ENCODE data around the gene DUSP10.

Gene DUSP10

DNA sequence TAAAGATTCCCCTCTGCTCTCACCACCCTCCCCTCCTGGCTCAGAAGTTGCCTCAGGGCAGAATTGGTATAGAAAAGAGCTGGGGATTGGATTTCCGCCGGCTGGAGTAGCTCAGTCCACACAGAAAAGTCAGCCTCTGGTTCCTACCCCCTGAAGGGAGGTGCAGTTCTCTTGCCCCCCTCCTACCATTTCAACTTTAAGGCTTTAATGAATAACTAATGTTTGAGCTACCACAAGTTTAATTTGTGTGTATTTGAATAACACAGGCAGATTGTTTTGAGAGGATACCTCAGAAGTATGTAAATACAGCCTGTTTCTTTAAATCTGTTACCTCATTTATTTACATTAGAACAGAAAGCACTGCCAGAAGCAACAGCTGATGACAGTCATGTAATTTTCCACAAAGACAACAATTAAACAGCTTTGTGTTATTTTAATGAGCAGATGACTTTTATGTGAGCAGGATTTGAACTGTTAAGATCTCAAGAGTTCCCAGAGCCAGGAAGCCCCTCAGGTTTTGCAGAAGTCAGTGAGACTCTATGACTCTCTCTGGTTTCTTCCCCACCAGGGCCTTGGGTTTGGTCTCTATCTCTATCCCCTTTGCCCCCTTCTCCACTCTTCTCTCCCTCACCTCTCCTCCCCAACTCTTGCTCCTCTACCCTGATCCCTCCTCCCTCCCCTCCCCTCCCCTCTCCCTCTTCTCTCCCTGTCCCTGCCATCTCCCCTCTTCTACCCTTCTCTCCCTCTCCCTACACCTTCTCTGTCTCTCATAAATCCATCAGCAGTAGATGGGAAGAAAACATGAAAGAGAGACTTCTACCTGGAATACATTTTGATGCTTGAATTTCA lies 26.3 kb downstream of the DUSP10 start:
- H3K27ac Mint-ChIP-seq, result peak overlapping the region; percentile 83
- H3K4me3 Mint-ChIP-seq, result no peak overlapping the region
- peaks cover 59% of the 10 kb centered on the region for H3K36me3 Mint-ChIP-seq
- no peaks in the 10 kb centered on the region for H3K27me3 Mint-ChIP-seq
- peaks cover 80% of the 10 kb centered on the region for H3K4me1 Mint-ChIP-seq
- peaks cover 5% of the 10 kb centered on the region for H3K9me3 Mint-ChIP-seq
- ATAC-seq, result no peak

DNA sequence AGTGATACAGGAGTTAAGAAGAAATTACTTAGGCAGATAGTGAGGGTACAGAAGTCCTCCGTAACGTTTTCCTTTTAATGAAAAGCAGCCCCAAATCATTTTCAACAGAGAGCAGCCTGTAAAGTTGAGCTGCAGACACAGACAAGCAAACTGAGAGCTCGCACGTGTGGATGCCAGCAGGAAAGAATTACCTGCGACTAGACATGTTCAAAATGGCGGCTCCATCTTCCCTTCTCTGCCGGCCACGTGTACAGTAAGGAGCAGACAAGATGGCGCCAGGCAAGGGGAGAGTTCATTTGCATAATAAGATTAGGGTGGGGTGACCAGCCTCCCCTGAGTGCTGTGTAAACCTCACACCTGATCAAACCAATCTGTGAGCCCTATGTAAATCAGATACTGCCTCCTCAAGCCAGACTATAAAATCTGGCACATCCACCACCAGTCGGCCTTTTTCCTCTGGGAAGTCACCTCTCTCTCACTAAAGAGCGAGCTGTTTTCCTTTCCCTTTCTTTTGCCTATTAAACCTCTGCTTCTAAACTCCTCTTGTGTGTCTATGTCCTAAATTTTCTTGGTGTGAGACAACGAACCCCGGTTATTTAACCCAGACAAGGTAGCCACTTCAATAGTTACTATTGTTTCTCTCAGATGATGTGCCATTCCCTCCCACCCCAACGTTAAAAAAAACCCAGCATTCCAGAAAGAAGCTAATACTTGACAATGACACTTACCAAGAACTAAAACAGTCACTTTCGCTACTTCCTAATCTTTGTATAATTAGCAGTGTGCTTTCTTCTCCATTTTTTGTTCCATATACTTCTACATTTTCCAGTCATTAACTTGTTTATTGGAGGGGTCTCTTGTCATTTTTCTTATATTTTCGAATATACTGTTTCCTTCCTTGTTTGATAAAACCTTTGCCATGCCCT lies 27.4 kb downstream of the DUSP10 start:
- no peak overlapping the region for H3K4me3 Mint-ChIP-seq
- peaks cover 5% of the 10 kb centered on the region for H3K9me3 Mint-ChIP-seq
- H3K27ac Mint-ChIP-seq, result peak overlapping the region; percentile 83
- H3K27me3 Mint-ChIP-seq, result no peaks in the 10 kb centered on the region
- ATAC-seq, result no peak
- peaks cover 48% of the 10 kb centered on the region for H3K36me3 Mint-ChIP-seq
- H3K4me1 Mint-ChIP-seq, result peaks cover 76% of the 10 kb centered on the region

DNA sequence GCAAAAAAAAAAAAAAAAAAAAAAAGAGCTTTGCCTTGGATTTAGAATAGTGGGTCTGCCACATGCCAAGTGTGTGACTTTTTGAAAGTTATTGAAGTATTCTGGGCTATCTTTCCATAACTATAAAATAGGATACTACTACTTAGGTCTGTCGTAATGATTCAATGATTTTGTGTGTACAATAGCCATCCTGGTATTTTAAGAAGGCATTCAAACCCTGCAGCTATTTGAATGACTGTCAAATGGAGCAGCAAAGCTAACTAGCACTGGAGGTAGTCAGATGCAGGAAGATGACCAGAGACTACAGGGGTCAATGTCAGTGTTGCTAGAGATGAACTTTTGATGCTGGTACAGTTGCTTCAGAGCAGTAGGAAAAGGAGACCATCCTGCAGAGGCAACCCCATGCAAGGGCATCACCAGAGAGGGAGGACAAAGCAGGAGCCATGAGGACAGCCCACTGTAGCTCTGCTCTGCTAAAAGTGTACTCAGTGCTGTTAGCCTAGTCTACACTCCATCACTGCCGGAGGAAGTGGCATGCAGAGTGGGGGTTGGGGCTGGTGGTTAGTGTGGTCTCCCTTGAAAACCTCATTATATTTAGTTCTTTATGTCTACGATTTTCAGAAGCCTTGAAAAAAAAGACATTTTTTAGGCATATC lies 29.0 kb downstream of the DUSP10 start:
- peak overlapping the region; percentile 34 for H3K4me3 Mint-ChIP-seq
- peaks cover 5% of the 10 kb centered on the region for H3K9me3 Mint-ChIP-seq
- H3K4me1 Mint-ChIP-seq, result peaks cover 86% of the 10 kb centered on the region
- peaks cover 35% of the 10 kb centered on the region for H3K36me3 Mint-ChIP-seq
- peak overlapping the region; percentile 39 for H3K27ac Mint-ChIP-seq
- peak; percentile 85 for ATAC-seq
- no peaks in the 10 kb centered on the region for H3K27me3 Mint-ChIP-seq

DNA sequence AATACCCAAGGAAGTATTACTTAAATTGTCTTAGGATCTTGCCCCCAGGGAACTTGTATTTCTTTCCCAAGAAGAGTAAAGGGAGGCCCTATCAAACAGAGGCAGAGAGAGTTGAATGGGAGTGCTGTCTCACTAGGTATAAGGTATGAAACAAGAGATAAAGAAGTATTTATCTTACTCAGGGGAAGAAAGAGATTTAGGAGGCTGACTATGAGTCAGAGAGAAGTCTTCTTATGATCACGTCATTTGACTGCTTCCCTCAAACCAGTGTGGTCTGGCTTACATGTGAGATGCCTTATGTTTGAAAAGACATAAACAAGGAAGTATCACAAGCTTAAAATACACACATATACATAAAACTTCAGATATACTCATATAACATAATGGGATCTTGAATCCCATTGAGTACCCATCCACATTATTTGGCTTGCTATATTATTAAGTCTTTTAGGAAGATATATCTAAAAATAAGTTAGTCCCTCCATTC lies 29.6 kb downstream of the DUSP10 start:
- ATAC-seq, result peak; percentile 77
- no peak overlapping the region for H3K4me3 Mint-ChIP-seq
- H3K4me1 Mint-ChIP-seq, result peaks cover 89% of the 10 kb centered on the region
- H3K36me3 Mint-ChIP-seq, result peaks cover 33% of the 10 kb centered on the region
- peak overlapping the region; percentile 39 for H3K27ac Mint-ChIP-seq
- peaks cover 5% of the 10 kb centered on the region for H3K9me3 Mint-ChIP-seq
- H3K27me3 Mint-ChIP-seq, result no peaks in the 10 kb centered on the region

DNA sequence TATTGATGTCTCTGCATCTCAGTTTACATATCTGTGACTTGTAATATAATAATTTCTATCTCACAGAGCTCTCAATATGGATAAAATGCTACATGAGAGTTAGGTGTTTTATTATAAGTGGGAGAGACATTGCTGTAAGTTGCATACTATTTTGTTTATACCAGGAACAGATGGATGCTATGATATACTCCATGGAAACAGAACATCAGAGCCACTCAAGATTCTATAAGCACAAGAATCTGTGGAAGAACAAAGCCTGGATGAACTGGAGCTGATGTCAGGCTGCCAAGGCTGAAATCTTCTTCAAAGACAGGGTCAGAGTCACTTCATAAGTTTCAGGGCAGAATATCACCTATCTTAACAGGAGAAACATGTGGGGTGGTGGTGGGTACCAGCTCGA lies 30.2 kb downstream of the DUSP10 start:
- H3K4me3 Mint-ChIP-seq, result no peak overlapping the region
- peak overlapping the region; percentile 39 for H3K27ac Mint-ChIP-seq
- ATAC-seq, result no peak
- peaks cover 27% of the 10 kb centered on the region for H3K36me3 Mint-ChIP-seq
- no peaks in the 10 kb centered on the region for H3K27me3 Mint-ChIP-seq
- peaks cover 84% of the 10 kb centered on the region for H3K4me1 Mint-ChIP-seq
- H3K9me3 Mint-ChIP-seq, result peaks cover 5% of the 10 kb centered on the region

DNA sequence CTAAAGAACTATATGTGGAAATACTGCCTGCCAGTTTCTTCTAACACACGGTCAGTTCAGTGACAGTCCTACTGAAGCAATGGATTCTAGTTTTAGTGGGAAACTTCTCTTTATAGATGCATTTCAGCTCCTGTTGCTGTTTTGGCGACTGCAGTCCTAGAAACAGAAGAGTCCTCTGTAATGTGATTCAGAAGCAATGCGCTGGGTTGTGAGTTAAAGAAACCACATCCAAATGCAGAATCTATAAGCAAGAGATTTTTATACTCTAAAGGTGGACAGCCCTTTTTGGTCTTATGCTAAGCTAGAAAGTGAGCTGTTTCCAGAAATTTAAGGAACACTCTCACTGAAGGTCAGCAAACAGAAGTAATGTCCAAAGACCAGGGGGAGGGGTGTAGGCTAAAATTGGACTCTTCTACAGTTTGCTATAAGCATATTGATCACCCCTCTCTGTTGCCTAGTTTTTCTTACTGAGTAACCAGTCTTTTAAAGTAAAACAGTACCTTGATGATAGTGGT lies 30.8 kb downstream of the DUSP10 start:
- Mint-ChIP-seq H3K36me3 (peaks cover 24% of the 10 kb centered on the region), H3K27ac (no peak overlapping the region), H3K9me3 (peaks cover 5% of the 10 kb centered on the region), H3K4me1 (peaks cover 79% of the 10 kb centered on the region), H3K27me3 (no peaks in the 10 kb centered on the region), H3K4me3 (no peak overlapping the region)
- ATAC-seq, result no peak

DNA sequence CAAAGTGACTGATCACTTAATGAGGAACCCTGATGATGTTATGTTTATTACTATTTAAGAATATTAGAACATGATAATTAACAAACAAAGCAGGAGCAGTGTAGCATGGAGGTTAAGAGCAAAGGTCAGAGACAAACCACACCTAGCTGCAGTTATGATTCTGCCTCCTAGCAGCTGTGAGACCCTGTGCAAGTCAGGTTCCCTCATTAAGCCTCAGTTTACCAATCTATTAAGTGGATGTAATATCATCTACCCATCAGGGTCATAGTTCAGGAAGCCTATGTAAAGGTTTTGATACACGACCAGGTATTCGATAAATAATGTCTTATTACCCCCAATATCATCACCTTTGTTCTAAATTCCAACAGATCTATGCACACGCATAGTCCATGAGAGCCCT lies 32.0 kb downstream of the DUSP10 start:
- H3K4me3 Mint-ChIP-seq, result no peak overlapping the region
- H3K9me3 Mint-ChIP-seq, result peaks cover 5% of the 10 kb centered on the region
- H3K27me3 Mint-ChIP-seq, result no peaks in the 10 kb centered on the region
- no peak for ATAC-seq
- H3K36me3 Mint-ChIP-seq, result peaks cover 24% of the 10 kb centered on the region
- peaks cover 66% of the 10 kb centered on the region for H3K4me1 Mint-ChIP-seq
- H3K27ac Mint-ChIP-seq, result peak overlapping the region; percentile 83

DNA sequence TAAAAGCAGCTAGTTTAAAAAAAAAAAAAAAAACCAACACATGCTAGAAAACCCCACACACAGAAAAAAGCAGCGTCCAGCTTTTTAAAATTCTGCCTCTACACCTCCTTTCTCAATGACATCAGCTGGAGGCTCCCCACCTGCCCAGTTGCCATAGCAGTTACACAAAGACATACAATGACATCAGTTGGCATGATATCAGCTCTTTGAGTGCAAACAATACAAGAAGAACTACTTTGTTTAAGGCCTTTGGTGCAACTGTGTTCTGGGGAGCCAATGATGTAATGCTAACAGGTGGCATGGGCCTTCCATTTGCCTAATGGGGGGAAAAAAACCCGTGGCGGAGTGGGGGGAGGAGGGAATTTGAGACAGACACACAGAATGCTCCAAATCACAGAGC lies 32.9 kb downstream of the DUSP10 start:
- Mint-ChIP-seq H3K9me3 (no peaks in the 10 kb centered on the region), H3K4me3 (peak overlapping the region; percentile 39), H3K27me3 (no peaks in the 10 kb centered on the region), H3K36me3 (peaks cover 20% of the 10 kb centered on the region), H3K27ac (peak overlapping the region; percentile 83), H3K4me1 (peaks cover 57% of the 10 kb centered on the region)
- ATAC-seq, result no peak

DNA sequence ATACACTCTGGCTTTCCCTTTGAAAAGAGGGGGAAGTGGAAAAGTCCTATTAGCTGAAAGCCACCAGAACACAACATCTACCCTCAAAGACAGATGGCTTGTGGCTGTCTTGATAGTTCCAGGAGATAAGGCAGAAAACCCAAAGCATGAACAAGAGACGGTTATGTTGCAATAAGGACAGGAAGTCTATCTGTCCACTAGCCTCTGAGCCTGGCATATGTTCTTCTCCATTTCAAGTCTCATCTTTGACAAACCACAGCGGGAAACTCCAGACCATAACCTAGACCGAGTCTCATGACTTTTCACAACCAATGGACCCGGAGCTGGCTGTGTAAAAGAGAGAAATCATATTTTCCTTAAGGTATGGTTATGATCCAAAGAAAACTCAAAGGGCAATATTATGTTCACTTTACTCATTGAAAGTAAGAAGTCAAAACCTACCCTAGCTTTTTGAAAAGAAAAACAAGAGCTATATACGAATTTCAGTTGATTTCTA lies 33.8 kb downstream of the DUSP10 start:
- H3K4me1 Mint-ChIP-seq, result peaks cover 50% of the 10 kb centered on the region
- H3K4me3 Mint-ChIP-seq, result peak overlapping the region; percentile 26
- H3K9me3 Mint-ChIP-seq, result no peaks in the 10 kb centered on the region
- H3K36me3 Mint-ChIP-seq, result peaks cover 28% of the 10 kb centered on the region
- no peaks in the 10 kb centered on the region for H3K27me3 Mint-ChIP-seq
- H3K27ac Mint-ChIP-seq, result peak overlapping the region; percentile 83
- peak; percentile 83 for ATAC-seq

DNA sequence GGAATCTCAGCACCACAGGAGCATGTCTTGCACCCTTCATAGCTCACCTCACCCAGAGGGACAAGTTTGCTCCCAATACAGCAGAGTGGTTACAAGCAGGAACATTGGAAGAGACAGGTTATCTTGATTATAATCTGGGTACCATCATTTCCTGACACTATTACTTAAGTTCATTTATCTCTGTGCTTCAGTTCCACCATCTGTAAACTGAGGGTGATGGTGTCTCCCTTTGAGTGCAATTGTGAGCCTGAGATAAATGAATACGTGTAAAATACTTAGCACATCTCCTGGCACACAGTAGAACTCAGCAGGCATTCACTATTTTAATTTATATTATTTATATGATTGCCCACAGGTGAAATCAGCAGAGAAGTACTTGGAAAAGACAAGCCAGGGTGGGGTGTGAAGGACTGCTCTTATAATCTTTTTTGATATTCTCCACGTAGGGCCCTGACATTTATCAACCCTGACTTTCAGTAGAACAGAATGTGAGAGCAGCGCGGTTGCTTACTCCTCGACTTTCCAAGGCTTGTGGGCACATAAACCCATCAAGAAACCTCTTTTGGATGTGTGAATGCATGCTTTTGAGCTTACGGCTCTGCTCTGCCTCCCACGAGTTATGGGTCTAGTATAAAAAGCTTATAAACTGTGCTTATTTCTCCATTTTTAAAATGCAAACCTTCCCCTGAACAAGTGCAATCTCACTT lies 34.9 kb downstream of the DUSP10 start:
- no peak overlapping the region for H3K4me3 Mint-ChIP-seq
- peaks cover 39% of the 10 kb centered on the region for H3K4me1 Mint-ChIP-seq
- H3K36me3 Mint-ChIP-seq, result peaks cover 35% of the 10 kb centered on the region

DNA sequence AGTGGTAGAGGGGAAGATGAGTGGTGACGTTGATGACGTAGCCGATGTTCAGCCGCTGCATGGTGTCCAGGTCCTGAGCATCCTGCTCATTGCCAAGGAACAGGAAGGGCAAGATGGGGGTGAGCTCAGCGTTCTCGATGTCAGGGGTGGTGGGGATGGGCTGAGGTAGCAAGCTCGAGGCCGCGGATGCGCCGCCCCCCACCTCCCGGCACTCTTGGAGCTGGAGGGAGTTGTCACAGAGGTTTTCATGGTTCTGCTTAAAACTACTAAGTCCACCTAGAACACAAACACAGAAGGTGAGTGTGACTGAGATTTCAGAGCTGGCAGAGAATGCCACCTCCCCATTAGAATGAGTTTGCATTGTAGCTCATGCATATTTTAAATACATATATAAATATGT lies 35.7 kb downstream of the DUSP10 start:
- H3K36me3 Mint-ChIP-seq, result peaks cover 43% of the 10 kb centered on the region
- H3K4me1 Mint-ChIP-seq, result peaks cover 31% of the 10 kb centered on the region

More for the DNA sequence above, 34.9 kb downstream of the DUSP10 start:
- H3K9me3 Mint-ChIP-seq, result no peaks in the 10 kb centered on the region
- no peak for ATAC-seq
- H3K27me3 Mint-ChIP-seq, result no peaks in the 10 kb centered on the region
- H3K27ac Mint-ChIP-seq, result no peak overlapping the region

DNA sequence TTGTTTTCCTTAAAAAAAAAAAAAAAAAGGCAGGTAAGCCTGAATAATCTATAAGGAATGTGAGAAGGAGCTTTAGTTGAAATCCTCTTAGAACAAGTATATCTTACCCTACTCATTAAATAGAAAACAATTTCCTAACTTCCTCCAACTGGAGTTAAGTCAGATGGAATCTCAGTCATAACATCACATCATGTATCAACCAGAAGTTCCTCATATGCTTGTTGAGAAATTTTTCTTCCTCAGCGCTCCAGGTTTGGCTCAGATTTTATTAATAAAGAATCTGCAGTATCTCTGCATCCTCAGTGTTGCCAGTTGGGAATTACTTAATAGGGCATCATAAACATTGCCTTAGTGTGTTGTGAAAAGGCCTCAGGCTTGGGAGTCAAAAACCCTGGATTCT lies 37.6 kb downstream of the DUSP10 start:
- Mint-ChIP-seq H3K36me3 (peaks cover 50% of the 10 kb centered on the region), H3K9me3 (peaks cover 3% of the 10 kb centered on the region), H3K27ac (no peak overlapping the region), H3K27me3 (no peaks in the 10 kb centered on the region), H3K4me3 (no peak overlapping the region), H3K4me1 (peaks cover 16% of the 10 kb centered on the region)
- no peak for ATAC-seq

More for the DNA sequence above, 35.7 kb downstream of the DUSP10 start:
- Mint-ChIP-seq H3K27ac (no peak overlapping the region), H3K27me3 (no peaks in the 10 kb centered on the region), H3K4me3 (no peak overlapping the region), H3K9me3 (no peaks in the 10 kb centered on the region)
- ATAC-seq, result no peak

DNA sequence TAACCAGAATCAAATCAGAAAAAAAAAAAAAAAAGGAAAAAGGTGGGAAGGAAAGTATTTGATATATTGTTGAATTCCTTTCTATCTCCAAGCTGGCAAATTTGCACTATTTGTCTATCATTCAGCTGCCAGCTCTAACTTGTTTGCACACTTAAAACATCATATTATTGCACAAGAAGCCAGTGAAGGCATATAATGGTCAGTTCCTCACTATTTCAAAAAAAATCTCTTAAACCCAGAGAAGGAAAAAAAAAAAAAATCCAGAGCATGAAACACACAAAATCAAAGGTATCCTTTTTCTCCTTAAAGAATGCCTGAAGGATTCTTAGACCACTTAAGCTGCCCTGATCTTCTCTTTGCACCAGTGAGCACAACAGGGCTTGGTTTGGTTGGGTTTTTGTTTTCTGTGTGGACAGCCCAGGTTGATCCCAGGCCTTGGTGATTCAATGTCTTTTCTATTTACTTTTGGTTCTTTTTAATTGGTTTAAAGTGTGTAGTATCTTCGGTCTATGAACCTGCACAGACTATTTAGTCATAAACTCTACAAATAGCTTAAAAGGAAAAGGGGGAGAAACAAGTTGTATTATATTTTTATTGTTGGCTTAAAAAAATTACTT lies 40.2 kb downstream of the DUSP10 start:
- Mint-ChIP-seq H3K9me3 (peaks cover 3% of the 10 kb centered on the region), H3K4me3 (no peak overlapping the region), H3K36me3 (peaks cover 62% of the 10 kb centered on the region), H3K4me1 (no peaks in the 10 kb centered on the region), H3K27me3 (no peaks in the 10 kb centered on the region), H3K27ac (no peak overlapping the region)
- no peak for ATAC-seq

DNA sequence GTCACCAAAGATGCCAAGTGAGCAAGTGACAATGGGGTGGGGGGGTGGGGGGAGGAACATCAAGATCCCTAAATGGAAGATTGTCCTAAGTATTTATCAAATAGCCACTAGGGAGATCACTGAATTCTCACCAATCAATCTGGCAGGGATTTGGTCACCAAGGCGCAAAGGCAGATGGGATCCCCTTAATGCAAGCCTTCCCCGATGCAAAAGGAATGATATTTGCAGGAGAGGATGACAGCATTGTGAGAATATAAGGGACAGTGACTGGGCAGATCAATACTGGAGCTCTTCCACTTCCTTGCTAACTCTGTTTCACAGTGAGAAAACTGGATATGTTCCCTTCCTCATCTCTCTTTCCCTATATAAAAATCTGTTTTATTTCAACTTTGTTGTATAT lies 40.9 kb downstream of the DUSP10 start:
- Mint-ChIP-seq H3K4me3 (no peak overlapping the region), H3K27ac (no peak overlapping the region), H3K4me1 (no peaks in the 10 kb centered on the region), H3K9me3 (peaks cover 3% of the 10 kb centered on the region), H3K36me3 (peaks cover 59% of the 10 kb centered on the region), H3K27me3 (no peaks in the 10 kb centered on the region)
- no peak for ATAC-seq

Data from stimulated activated memory B cell treated with anti-CD40 and anti-IgM and Interleukin-4, amounts not matched to agents 10 μg/mL and 1 μg/mL and 100 μg/mL, for 72 hours (primary cell).